Measurements from ENCODE around the gene AQP5. TPM values are rescaled to one million over a fixed set of nuclear protein-coding genes. Genes with fewer than 3 reads are reported as not detected.

The AQP5 gene
- total and polyA plus RNA-seq, 3 experiments from 2014 or later, result not detected

DNA sequence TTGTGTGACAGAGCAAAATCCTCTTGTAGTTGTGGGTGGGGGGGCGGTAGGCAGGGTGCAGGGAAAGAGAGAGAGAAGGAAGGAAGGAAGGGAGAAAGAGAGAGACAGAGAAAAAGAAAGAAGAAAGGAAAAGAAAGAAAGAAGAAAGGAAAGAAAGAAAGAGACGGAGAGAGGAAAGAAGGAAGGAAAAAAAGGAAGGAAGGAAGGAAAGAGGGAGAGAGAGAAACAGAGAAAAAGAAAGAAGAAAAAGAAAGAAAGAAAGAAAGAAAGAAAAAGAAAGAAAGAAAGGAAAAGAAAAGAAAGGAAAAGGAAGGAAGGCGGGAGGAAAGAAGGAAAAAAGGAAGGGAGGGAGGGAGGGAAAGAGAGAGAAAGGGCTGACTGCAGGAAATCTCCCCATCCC lies 40.4 kb upstream of the AQP5 start:
- Histone ChIP-seq H3K27me3 (ENCODE audit: insufficient read depth, low read length, poor library complexity, severe bottlenecking) (no peaks in the 10 kb centered on the region), H3K9me3 (ENCODE audit: low read length) (no peaks in the 10 kb centered on the region), H3K4me1 (ENCODE audit: insufficient read depth, low read length) (no peaks in the 10 kb centered on the region), H3K4me3 (ENCODE audit: low read length) (no peak overlapping the region), H3K27ac (ENCODE audit: low read depth, low read length) (no peak overlapping the region), H3K36me3 (ENCODE audit: insufficient read depth, low read length) (no peaks in the 10 kb centered on the region)
- DNase-seq, result no peak
- POLR2A ChIA-PET, result no interaction called here
- CTCF ChIA-PET, result no interaction called here
- no peak overlapping the region for H3K27ac Mint-ChIP-seq
- H3K4me3 Mint-ChIP-seq, result no peak overlapping the region
- H3K9me3 Mint-ChIP-seq, result no peaks in the 10 kb centered on the region
- no peaks in the 10 kb centered on the region for H3K36me3 Mint-ChIP-seq
- no peaks in the 10 kb centered on the region for H3K4me1 Mint-ChIP-seq
- H3K27me3 Mint-ChIP-seq, result peaks cover 2 to 10% of the 10 kb centered on the region in 2 donors

DNA sequence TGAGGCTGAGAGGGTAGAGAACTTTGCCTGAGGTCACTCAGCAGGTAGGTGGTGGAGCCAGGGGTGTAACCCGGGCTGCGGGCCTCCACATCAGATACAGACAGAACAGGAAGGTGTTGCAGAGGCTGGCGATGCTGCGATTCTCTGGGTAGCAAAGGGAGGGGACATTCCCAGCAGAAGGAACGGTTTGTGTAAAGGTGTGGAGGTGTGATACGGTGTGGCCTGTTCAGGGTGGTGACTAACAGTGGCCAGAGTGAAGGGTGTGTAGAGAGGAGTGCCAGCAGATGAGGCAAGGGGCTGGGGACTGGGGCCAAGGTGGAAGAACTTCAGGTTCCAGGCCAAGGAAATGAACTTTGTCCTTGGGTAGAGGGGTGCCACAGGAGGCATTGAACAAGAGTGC lies 39.7 kb upstream of the AQP5 start:
- H3K36me3 ChIP-seq (ENCODE audit: insufficient read depth, low read length), result no peaks in the 10 kb centered on the region
- H3K27ac ChIP-seq (ENCODE audit: low read depth, low read length), result no peak overlapping the region
- Mint-ChIP-seq H3K27me3 (peaks cover 2 to 9% of the 10 kb centered on the region in 2 donors), H3K4me1 (no peaks in the 10 kb centered on the region), H3K27ac (no peak overlapping the region), H3K9me3 (no peaks in the 10 kb centered on the region), H3K4me3 (no peak overlapping the region), H3K36me3 (no peaks in the 10 kb centered on the region)
- ChIA-PET POLR2A (no interaction called here), CTCF (no interaction called here)
- DNase-seq, result no peak
- H3K27me3 ChIP-seq (ENCODE audit: insufficient read depth, low read length, poor library complexity, severe bottlenecking), result no peaks in the 10 kb centered on the region
- H3K4me3 ChIP-seq (ENCODE audit: low read length), result no peak overlapping the region
- no peaks in the 10 kb centered on the region for H3K9me3 ChIP-seq (ENCODE audit: low read length)
- H3K4me1 ChIP-seq (ENCODE audit: insufficient read depth, low read length), result no peaks in the 10 kb centered on the region

DNA sequence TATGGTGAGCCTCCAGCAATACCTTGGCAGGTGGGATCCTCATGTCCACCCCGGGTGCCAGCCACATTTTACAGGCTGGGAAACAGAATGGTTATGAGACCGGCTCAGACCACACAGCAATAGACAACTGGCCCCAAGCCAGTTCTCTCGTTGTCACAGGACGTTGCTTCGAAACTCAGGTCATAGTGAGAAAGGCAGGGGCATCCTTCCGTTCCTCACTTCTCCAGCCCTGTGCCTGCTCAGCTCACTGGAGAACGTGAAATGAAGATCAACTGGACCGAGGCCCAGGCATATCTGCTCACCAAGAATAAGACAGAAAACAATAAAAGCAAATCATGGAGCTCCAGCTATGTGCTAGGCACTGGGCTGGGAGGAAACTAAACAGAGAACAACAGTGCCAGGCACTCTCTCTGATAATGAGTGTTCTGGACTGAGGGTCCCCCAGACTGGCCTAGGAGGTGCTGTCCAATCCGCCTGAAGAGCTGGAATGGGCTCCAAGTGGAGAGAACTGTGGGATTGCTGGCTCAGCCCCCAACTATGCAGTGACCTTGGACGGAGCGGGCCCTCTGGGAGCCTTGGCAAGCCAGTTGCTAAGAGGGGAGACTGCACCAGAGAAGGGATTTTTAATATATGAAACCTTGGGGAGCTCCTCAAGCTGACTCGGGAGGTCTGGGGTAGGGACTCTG lies 39.2 kb upstream of the AQP5 start:
- Histone ChIP-seq H3K36me3 (ENCODE audit: insufficient read depth, low read length) (no peaks in the 10 kb centered on the region), H3K4me1 (ENCODE audit: insufficient read depth, low read length) (no peaks in the 10 kb centered on the region), H3K27me3 (ENCODE audit: insufficient read depth, low read length, poor library complexity, severe bottlenecking) (no peaks in the 10 kb centered on the region), H3K4me3 (ENCODE audit: low read length) (no peak overlapping the region), H3K9me3 (ENCODE audit: low read length) (no peaks in the 10 kb centered on the region), H3K27ac (ENCODE audit: low read depth, low read length) (no peak overlapping the region)
- no peaks in the 10 kb centered on the region for H3K4me1 Mint-ChIP-seq
- H3K4me3 Mint-ChIP-seq, result no peak overlapping the region
- no peaks in the 10 kb centered on the region for H3K9me3 Mint-ChIP-seq
- H3K36me3 Mint-ChIP-seq, result no peaks in the 10 kb centered on the region
- DNase-seq, result no peak
- CTCF ChIA-PET, result interaction anchor here (0.7 kb wide), 1 partner anchor 23 kb away, joined by 3 read pairs; no protein-coding TSS in a partner anchor
- H3K27ac Mint-ChIP-seq, result peak overlapping the region in 1 of 8 donors; percentile 61
- peaks cover 2 to 5% of the 10 kb centered on the region in 2 donors for H3K27me3 Mint-ChIP-seq
- POLR2A ChIA-PET, result no interaction called here

DNA sequence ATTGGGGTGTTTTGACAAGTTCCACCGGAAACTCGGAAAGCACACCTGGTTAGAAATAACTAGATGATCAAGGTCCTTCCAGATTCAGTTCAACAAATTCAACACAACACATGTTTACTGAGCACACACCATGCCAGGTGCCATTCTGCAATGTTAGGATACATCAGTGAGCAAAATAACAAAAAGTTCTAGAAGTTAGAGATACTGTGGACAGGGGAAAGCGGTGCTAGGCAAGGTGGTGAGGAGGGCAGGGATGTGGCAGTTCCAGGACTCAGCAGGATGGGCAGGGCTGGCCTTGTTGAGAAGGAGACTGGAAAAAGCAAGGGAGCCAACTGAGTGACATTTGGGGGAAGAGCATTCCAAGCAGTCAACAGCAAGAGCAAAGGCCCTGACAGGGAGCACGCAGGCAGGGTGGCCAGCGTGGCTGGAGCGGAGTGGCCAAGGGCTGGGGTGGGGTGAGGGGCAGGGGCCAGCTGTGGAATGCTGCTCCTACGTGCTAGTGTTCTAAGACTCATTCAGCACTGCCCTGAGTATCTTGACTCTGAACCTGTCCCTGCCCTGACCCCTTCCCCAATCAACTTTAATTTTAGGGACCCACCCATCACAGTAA lies 38.5 kb upstream of the AQP5 start:
- no peaks in the 10 kb centered on the region for H3K9me3 Mint-ChIP-seq
- no peak overlapping the region for H3K4me3 Mint-ChIP-seq
- Histone ChIP-seq H3K4me1 (ENCODE audit: insufficient read depth, low read length) (no peaks in the 10 kb centered on the region), H3K4me3 (ENCODE audit: low read length) (no peak overlapping the region), H3K27ac (ENCODE audit: low read depth, low read length) (no peak overlapping the region), H3K27me3 (ENCODE audit: insufficient read depth, low read length, poor library complexity, severe bottlenecking) (no peaks in the 10 kb centered on the region), H3K36me3 (ENCODE audit: insufficient read depth, low read length) (no peaks in the 10 kb centered on the region), H3K9me3 (ENCODE audit: low read length) (no peaks in the 10 kb centered on the region)
- H3K27me3 Mint-ChIP-seq, result peaks cover 2 to 5% of the 10 kb centered on the region in 2 donors
- POLR2A ChIA-PET, result no interaction called here
- DNase-seq, result no peak
- no peak overlapping the region for H3K27ac Mint-ChIP-seq
- no peaks in the 10 kb centered on the region for H3K36me3 Mint-ChIP-seq
- no peaks in the 10 kb centered on the region for H3K4me1 Mint-ChIP-seq
- CTCF ChIA-PET, result interaction anchor here (0.7 kb wide), 1 partner anchor 22 kb away, joined by 3 read pairs; no protein-coding TSS in a partner anchor

DNA sequence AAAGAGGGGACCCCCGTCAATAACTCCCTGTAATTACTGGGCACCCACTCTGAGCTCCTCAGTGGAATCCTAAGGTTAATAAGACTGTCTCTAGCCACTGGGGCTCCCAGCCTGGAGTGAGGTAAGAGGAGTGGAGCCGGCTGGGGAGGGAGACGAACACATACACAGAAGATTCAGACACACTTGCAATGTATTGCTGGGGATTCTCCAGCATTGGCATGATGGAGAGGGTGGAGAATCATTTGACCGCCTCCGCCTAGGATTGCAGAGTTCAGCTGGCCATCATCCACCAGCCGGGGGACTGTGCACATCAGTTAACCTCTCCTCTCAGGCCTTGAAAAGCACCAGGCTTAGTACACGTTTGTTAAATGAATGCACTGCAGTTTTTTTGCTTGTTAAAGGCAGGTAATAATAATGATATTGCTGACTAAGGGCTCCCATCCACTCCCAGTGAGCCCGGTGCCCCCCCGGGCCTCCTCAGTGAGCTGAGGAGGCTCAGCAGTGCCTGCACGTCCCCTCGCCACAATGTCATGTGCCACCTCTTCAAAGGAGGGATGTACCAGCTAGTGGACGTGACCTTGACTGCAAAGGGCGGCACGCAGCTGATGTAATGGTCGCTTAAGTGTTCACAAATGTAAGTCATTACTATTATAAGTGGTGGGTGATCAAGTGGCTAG lies 37.7 kb upstream of the AQP5 start:
- DNase-seq, result no peak
- Mint-ChIP-seq H3K4me3 (no peak overlapping the region), H3K27me3 (peaks cover 2 to 9% of the 10 kb centered on the region in 2 donors), H3K4me1 (no peaks in the 10 kb centered on the region), H3K27ac (peak overlapping the region in 2 of 8 donors; percentile 9 to 29), H3K36me3 (no peaks in the 10 kb centered on the region), H3K9me3 (no peaks in the 10 kb centered on the region)
- no peaks in the 10 kb centered on the region for H3K27me3 ChIP-seq (ENCODE audit: insufficient read depth, low read length, poor library complexity, severe bottlenecking)
- no peak overlapping the region for H3K27ac ChIP-seq (ENCODE audit: low read depth, low read length)
- no peaks in the 10 kb centered on the region for H3K4me1 ChIP-seq (ENCODE audit: insufficient read depth, low read length)
- H3K9me3 ChIP-seq (ENCODE audit: low read length), result no peaks in the 10 kb centered on the region
- POLR2A ChIA-PET, result no interaction called here
- no peaks in the 10 kb centered on the region for H3K36me3 ChIP-seq (ENCODE audit: insufficient read depth, low read length)
- no peak overlapping the region for H3K4me3 ChIP-seq (ENCODE audit: low read length)
- CTCF ChIA-PET, result interaction anchor here (0.8 kb wide), 1 partner anchor 22 kb away, joined by 3 read pairs; no protein-coding TSS in a partner anchor

DNA sequence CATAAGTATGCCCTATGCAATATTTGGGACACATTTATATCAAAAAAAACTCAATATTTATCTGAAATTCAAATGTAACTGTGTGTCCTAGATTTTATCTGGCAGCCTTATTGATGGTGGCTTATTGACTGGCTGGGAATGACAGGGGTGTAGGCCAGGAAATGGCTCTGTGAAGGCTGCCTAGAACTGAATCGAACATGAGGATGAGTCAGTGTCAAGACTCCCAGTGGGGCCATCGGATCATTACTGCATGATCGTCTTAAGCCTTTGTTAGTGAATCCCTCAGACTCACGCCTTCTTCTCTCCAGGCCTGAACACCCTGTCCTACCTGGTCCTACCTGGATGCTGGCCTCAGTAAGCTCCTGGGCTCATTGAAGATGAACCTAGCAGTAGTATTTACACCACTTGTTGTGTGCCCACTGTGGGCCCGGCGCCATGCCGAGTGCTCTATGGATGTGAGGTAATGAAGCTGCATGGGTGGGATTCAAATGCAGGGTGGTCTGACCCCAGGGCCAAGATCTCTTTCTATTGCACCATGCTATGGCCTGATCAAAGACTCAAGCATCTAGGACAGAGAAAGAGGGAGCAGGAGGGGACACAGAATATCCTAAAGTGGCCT lies 36.9 kb upstream of the AQP5 start:
- CTCF ChIA-PET, result interaction anchor here (0.8 kb wide), 1 partner anchor 21 kb away, joined by 3 read pairs; no protein-coding TSS in a partner anchor
- no peak for DNase-seq

DNA sequence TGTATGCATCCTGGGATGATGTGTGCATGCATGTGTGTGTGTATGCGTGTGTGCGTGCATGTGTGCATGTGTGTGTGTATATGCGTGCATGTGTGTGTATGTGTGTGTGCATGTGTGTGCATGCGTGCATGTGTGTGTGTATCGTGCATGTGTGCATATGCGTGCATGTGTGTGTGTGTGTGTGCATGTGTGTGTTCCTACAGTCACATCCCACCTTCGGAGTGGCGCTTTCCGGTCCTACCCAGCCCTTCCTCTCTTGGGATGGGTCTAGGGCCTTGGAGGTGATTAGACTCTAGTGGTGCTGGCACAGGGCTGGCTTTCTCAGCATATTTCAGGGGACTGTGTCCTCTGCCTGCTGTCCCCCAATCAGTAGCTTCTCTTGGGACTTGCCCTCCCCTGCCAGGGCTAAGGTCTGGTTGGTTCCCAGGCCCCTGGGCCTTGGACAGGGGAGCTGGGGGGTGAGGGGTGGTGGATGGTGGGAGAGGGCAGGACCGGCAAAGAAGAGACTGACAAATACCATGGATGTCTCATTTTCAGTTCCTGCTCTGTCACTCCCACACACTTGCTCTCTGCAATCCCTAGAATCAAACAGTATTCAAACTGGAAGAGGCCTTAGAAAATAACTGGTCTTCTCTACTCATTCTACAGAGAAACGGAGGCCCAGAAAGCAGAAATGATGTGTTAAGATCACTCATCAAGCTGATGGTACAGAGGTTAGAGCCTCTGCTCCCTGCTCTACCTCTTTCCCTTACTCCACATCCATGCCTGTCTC lies 36.1 kb upstream of the AQP5 start:
- Histone ChIP-seq H3K27ac (ENCODE audit: low read depth, low read length) (no peak overlapping the region), H3K36me3 (ENCODE audit: insufficient read depth, low read length) (no peaks in the 10 kb centered on the region), H3K4me1 (ENCODE audit: insufficient read depth, low read length) (no peaks in the 10 kb centered on the region), H3K9me3 (ENCODE audit: low read length) (no peaks in the 10 kb centered on the region), H3K4me3 (ENCODE audit: low read length) (no peak overlapping the region), H3K27me3 (ENCODE audit: insufficient read depth, low read length, poor library complexity, severe bottlenecking) (no peaks in the 10 kb centered on the region)
- H3K9me3 Mint-ChIP-seq, result no peaks in the 10 kb centered on the region
- no peak overlapping the region for H3K4me3 Mint-ChIP-seq
- POLR2A ChIA-PET, result no interaction called here
- CTCF ChIA-PET, result interaction anchor here (1.4 kb wide), 1 partner anchor 42 kb away, joined by 3 read pairs; no protein-coding TSS in a partner anchor
- H3K27ac Mint-ChIP-seq, result no peak overlapping the region
- H3K36me3 Mint-ChIP-seq, result no peaks in the 10 kb centered on the region
- no peaks in the 10 kb centered on the region for H3K4me1 Mint-ChIP-seq
- DNase-seq, result no peak
- peaks cover 4 to 15% of the 10 kb centered on the region in 2 donors for H3K27me3 Mint-ChIP-seq

More for the DNA sequence above, 36.9 kb upstream of the AQP5 start:
- Mint-ChIP-seq H3K27ac (no peak overlapping the region), H3K27me3 (peaks cover 2 to 14% of the 10 kb centered on the region in 2 donors), H3K36me3 (no peaks in the 10 kb centered on the region), H3K4me1 (no peaks in the 10 kb centered on the region), H3K4me3 (no peak overlapping the region), H3K9me3 (no peaks in the 10 kb centered on the region)
- Histone ChIP-seq H3K4me1 (ENCODE audit: insufficient read depth, low read length) (no peaks in the 10 kb centered on the region), H3K36me3 (ENCODE audit: insufficient read depth, low read length) (no peaks in the 10 kb centered on the region), H3K9me3 (ENCODE audit: low read length) (no peaks in the 10 kb centered on the region), H3K27ac (ENCODE audit: low read depth, low read length) (no peak overlapping the region), H3K27me3 (ENCODE audit: insufficient read depth, low read length, poor library complexity, severe bottlenecking) (no peaks in the 10 kb centered on the region), H3K4me3 (ENCODE audit: low read length) (no peak overlapping the region)
- POLR2A ChIA-PET, result no interaction called here
